HEK293 (cell line): ENCODE data around the gene SELENOI.

Experiments
- CTCF ChIA-PET: fragments of 350-600 bp; formaldehyde crosslinking; extraction: SDS; loops from one replicate; lab custom pipeline; 2021; ENCODE audit warnings: antibody characterized with exemption; lab: Yijun Ruan, JAX
- POLR2A ChIA-PET: fragments of 300-600 bp; formaldehyde crosslinking; extraction: SDS; loops from one replicate; lab custom pipeline; 2020; ENCODE audit warnings: antibody characterized with exemption, inconsistent platforms; lab: Yijun Ruan, JAX
- H3K27ac ChIP-seq: fragments of 200-500 bp; sonication (Bioruptor generic); 2 replicates; pipeline ENCODE4 v1.5.1; 2014; ENCODE audit warnings: low read depth, low read length, control low read depth, inconsistent platforms; ENCODE audit errors: extremely low read depth
- H3K36me3 ChIP-seq, 2 experiments: fragments of 200-500 bp in 1 of 2; sonication (Bioruptor generic) in 1 of 2; 1 replicate in 1 of 2; 2 replicates in 1 of 2; pipeline ENCODE4 v1.5.1; 2014 to 2017; ENCODE audit warnings: inconsistent platforms in 2 of 2, low read length in 2 of 2; ENCODE audit not compliant: control insufficient read depth in 2 of 2, insufficient read depth in 1 of 2
- H3K4me1 ChIP-seq: fragments of 200-500 bp; sonication (Bioruptor generic); 2 replicates; pipeline ENCODE4 v1.5.1; 2014; ENCODE audit warnings: mild to moderate bottlenecking, low read length, inconsistent platforms; ENCODE audit not compliant: control insufficient read depth, insufficient read depth
- H3K4me3 ChIP-seq: 2 replicates; pipeline ENCODE4 v1.5.1; 2011; ENCODE audit warnings: low read depth, mild to moderate bottlenecking, control low read depth, low read length, moderate library complexity
- H3K9me3 ChIP-seq: fragments of 200-500 bp; sonication (Bioruptor generic); 2 replicates; pipeline ENCODE4 v1.5.1; 2014; ENCODE audit warnings: low read depth, low read length, inconsistent platforms; ENCODE audit not compliant: control insufficient read depth, insufficient read depth
- ATF2 ChIP-seq: fragments of 450-650 bp; formaldehyde crosslinking; IDR thresholded peaks from 2 replicates; pipeline ENCODE4 v1.5.1; 2016; ENCODE audit warnings: missing biosample characterization, missing genetic modification characterization, low read depth
- BCL11B ChIP-seq: fragments of 450-650 bp; formaldehyde crosslinking; IDR thresholded peaks from 2 replicates; pipeline ENCODE4 v1.5.1; 2016; ENCODE audit warnings: low read depth, missing biosample characterization, missing genetic modification characterization
- HOXC10 ChIP-seq: sonication (generic); formaldehyde crosslinking; IDR thresholded peaks from 2 replicates; pipeline ENCODE4 v1.8.1; 2023; ENCODE audit warnings: mild to moderate bottlenecking, missing genetic modification reagents
- SALL2 ChIP-seq: fragments of 450-650 bp; formaldehyde crosslinking; IDR thresholded peaks from 2 replicates; pipeline ENCODE4 v1.5.0; 2017; ENCODE audit warnings: missing biosample characterization, mild to moderate bottlenecking, missing genetic modification characterization, borderline replicate concordance
- YY1 ChIP-seq: fragments of 450-650 bp; formaldehyde crosslinking; IDR thresholded peaks from 2 replicates; pipeline ENCODE4 v1.5.1; 2018; ENCODE audit warnings: missing biosample characterization, missing genetic modification characterization
- ZBTB21 ChIP-seq: fragments of 450-650 bp; formaldehyde crosslinking; IDR thresholded peaks from 2 replicates; pipeline ENCODE4 v1.5.1; 2017; ENCODE audit warnings: missing biosample characterization, missing genetic modification characterization
- ZNF114 ChIP-seq: fragments of 450-650 bp; formaldehyde crosslinking; IDR thresholded peaks from 2 replicates; pipeline ENCODE4 v1.5.0; 2017; ENCODE audit warnings: missing biosample characterization, missing genetic modification characterization
- ZNF140 ChIP-seq: fragments of 450-650 bp; formaldehyde crosslinking; IDR thresholded peaks from 2 replicates; pipeline ENCODE4 v1.5.1; 2016; ENCODE audit warnings: missing biosample characterization, missing genetic modification characterization
- ZNF146 ChIP-seq: fragments of 450-650 bp; formaldehyde crosslinking; IDR thresholded peaks from 2 replicates; pipeline ENCODE4 v1.5.1; 2016; ENCODE audit warnings: missing biosample characterization, missing genetic modification characterization
- ZNF155 ChIP-seq: fragments of 450-650 bp; formaldehyde crosslinking; IDR thresholded peaks from 2 replicates; pipeline ENCODE4 v1.5.1; 2016; ENCODE audit warnings: missing biosample characterization, missing genetic modification characterization
- ZNF202 ChIP-seq: fragments of 450-650 bp; formaldehyde crosslinking; IDR thresholded peaks from 2 replicates; pipeline ENCODE4 v1.5.1; 2016; ENCODE audit warnings: missing biosample characterization, missing genetic modification characterization, borderline replicate concordance
- ZNF223 ChIP-seq: fragments of 450-650 bp; formaldehyde crosslinking; IDR thresholded peaks from 2 replicates; pipeline ENCODE4 v1.5.1; 2016; ENCODE audit warnings: missing biosample characterization, missing genetic modification characterization
- ZNF335 ChIP-seq: fragments of 450-650 bp; formaldehyde crosslinking; conservative IDR thresholded peaks from 2 replicates; pipeline ENCODE4 v1.5.1; 2016; ENCODE audit warnings: missing biosample characterization, missing genetic modification characterization
- ZNF433 ChIP-seq: fragments of 450-650 bp; formaldehyde crosslinking; IDR thresholded peaks from 2 replicates; pipeline ENCODE4 v1.5.1; 2016; ENCODE audit warnings: missing biosample characterization, missing genetic modification characterization, low read depth
- ZNF549 ChIP-seq: fragments of 450-650 bp; IDR thresholded peaks from 2 replicates; pipeline ENCODE4 v1.5.1; 2018; ENCODE audit warnings: missing biosample characterization, missing genetic modification characterization, mild to moderate bottlenecking, inconsistent platforms, moderate library complexity
- ZNF664 ChIP-seq: fragments of 450-650 bp; formaldehyde crosslinking; IDR thresholded peaks from 2 replicates; pipeline ENCODE4 v1.5.1; 2016; ENCODE audit warnings: missing biosample characterization, missing genetic modification characterization
- ZNF670 ChIP-seq: fragments of 450-650 bp; formaldehyde crosslinking; IDR thresholded peaks from 2 replicates; pipeline ENCODE4 v1.5.1; 2016; ENCODE audit warnings: missing biosample characterization, missing genetic modification characterization, low read depth
- ZNF704 ChIP-seq: fragments of 450-650 bp; formaldehyde crosslinking; IDR thresholded peaks from 2 replicates; pipeline ENCODE4 v1.5.1; 2016; ENCODE audit warnings: missing biosample characterization, missing genetic modification characterization
- ZNF76 ChIP-seq: fragments of 450-650 bp; formaldehyde crosslinking; IDR thresholded peaks from 2 replicates; pipeline ENCODE4; 2016; ENCODE audit warnings: low read depth, missing biosample characterization, missing genetic modification characterization, borderline replicate concordance
- ZNF843 ChIP-seq: fragments of 450-650 bp; formaldehyde crosslinking; IDR thresholded peaks from 2 replicates; pipeline ENCODE4 v1.5.1; 2016; ENCODE audit warnings: missing biosample characterization, missing genetic modification characterization
- ZSCAN16 ChIP-seq: fragments of 450-650 bp; formaldehyde crosslinking; IDR thresholded peaks from 2 replicates; pipeline ENCODE4 v1.5.1; 2016; ENCODE audit warnings: missing biosample characterization, missing genetic modification characterization
- ZXDB ChIP-seq: fragments of 450-650 bp; formaldehyde crosslinking; IDR thresholded peaks from 2 replicates; pipeline ENCODE4 v1.5.1; 2016; ENCODE audit warnings: missing biosample characterization, missing genetic modification characterization
- TF ChIP-seq, protein P1 (sequence below): fragments of 450-650 bp; formaldehyde crosslinking; IDR thresholded peaks from 2 replicates; pipeline ENCODE4 v1.5.1; 2016; ENCODE audit warnings: missing biosample characterization, missing genetic modification characterization
- TF ChIP-seq, protein P2 (sequence below): fragments of 450-650 bp; formaldehyde crosslinking; IDR thresholded peaks from 2 replicates; pipeline ENCODE4 v1.5.1; 2017; ENCODE audit warnings: missing biosample characterization, missing genetic modification characterization
- TF ChIP-seq, protein P3 (sequence below): fragments of 450-650 bp; formaldehyde crosslinking; conservative IDR thresholded peaks from 2 replicates; pipeline ENCODE4 v1.5.1; 2016; ENCODE audit warnings: low read depth, missing biosample characterization, missing genetic modification characterization
- TF ChIP-seq, protein P4 (sequence below): fragments of 450-650 bp; formaldehyde crosslinking; IDR thresholded peaks from 2 replicates; pipeline ENCODE4 v1.5.1; 2017; ENCODE audit warnings: missing biosample characterization, missing genetic modification characterization

SELENOI gene

DNA sequence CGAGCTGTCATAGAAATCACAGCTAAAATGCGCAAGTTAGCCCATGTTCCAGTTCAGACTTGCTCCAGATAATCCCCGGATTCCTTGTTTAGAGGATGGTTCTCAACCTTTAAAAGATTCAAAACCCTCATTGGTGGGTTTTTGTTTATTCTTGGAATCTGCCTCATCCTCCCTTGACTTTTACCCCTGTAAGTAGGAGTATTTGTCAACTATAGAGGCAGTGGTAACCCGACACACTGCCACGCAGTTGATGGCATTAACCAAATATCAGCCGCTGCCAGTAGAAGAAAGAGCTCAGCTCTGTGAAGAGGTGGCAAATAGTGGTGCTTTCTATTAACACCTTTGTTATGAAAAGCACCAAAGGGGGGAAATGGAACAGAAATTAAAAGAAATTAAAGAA, 40.4 kb upstream of the SELENOI start:
- H3K36me3 ChIP-seq: no peaks in the 10 kb centered on the region
- H3K27ac ChIP-seq: no peak overlapping the region
- no peak overlapping the region for H3K4me3 ChIP-seq
- ChIA-PET POLR2A (no interaction called here), CTCF (interaction anchor here (0.6 to 1.4 kb wide), 3 partner anchors 7 to 355 kb away, joined by 3 to 4 read pairs (median 3); no protein-coding TSS in a partner anchor)
- H3K4me1 ChIP-seq: no peaks in the 10 kb centered on the region
- TF ChIP-seq ZNF146 (tag by site-specific recombination) (no peak), ZNF664 (no peak)
- H3K9me3 ChIP-seq: no peaks in the 10 kb centered on the region

DNA sequence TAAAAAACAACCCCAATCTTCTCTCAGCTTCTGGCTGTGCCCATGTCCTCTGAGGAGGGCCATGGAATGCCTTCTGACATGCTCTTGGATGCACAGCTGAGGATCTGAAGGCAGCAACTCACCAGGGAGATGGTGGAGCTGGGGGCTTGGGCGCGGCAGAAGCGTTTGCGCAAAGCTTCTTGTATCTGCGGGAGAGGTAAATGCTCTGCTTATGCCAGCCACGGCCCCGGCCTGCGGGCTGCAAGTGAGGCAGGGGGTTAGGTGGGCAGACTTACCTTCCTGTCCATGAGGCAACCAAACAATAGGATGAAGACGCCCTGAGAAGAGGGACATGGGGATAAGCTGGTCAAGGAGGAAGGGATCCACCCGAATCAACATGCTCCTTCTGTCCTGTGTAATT, 36.0 kb upstream of the SELENOI start:
- no peaks in the 10 kb centered on the region for H3K9me3 ChIP-seq
- H3K36me3 ChIP-seq: no peaks in the 10 kb centered on the region
- CTCF ChIA-PET: interaction anchor here (0.6 to 2.3 kb wide), 2 partner anchors 20 to 437 kb away, joined by 3 to 7 read pairs; no protein-coding TSS in a partner anchor
- no peaks in the 10 kb centered on the region for H3K4me1 ChIP-seq
- no peak overlapping the region for H3K4me3 ChIP-seq
- TF ChIP-seq HOXC10: no peak
- no peak for TF ChIP-seq ZNF843 (tag by site-specific recombination)
- TF ChIP-seq ZNF76 (tag by site-specific recombination): no peak
- TF ChIP-seq BCL11B (tag by site-specific recombination): no peak
- TF ChIP-seq ZNF549: no peak
- TF ChIP-seq ZNF140: no peak
- no peak for TF ChIP-seq ZNF155 (tag by site-specific recombination)
- TF ChIP-seq ATF2 (tag by site-specific recombination): no peak
- TF ChIP-seq ZNF202 (tag by site-specific recombination): no peak
- TF ChIP-seq YY1: no peak
- no peak for TF ChIP-seq ZNF114 (tag by site-specific recombination)
- TF ChIP-seq, protein P1, sequence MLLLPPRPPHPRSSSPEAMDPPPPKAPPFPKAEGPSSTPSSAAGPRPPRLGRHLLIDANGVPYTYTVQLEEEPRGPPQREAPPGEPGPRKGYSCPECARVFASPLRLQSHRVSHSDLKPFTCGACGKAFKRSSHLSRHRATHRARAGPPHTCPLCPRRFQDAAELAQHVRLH: no peak
- TF ChIP-seq, protein P2, sequence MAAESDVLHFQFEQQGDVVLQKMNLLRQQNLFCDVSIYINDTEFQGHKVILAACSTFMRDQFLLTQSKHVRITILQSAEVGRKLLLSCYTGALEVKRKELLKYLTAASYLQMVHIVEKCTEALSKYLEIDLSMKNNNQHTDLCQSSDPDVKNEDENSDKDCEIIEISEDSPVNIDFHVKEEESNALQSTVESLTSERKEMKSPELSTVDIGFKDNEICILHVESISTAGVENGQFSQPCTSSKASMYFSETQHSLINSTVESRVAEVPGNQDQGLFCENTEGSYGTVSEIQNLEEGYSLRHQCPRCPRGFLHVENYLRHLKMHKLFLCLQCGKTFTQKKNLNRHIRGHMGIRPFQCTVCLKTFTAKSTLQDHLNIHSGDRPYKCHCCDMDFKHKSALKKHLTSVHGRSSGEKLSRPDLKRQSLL (tag by site-specific recombination): no peak
- POLR2A ChIA-PET: no interaction called here
- H3K27ac ChIP-seq: no peak overlapping the region

GRCh38 chr2:26312471-26312870, 33.5 kb upstream of the SELENOI start:
- Histone ChIP-seq H3K4me3 (no peak overlapping the region), H3K27ac (no peak overlapping the region), H3K36me3 (no peaks in the 10 kb centered on the region), H3K4me1 (no peaks in the 10 kb centered on the region), H3K9me3 (no peaks in the 10 kb centered on the region)
- CTCF ChIA-PET: no interaction called here
- POLR2A ChIA-PET: no interaction called here
- TF ChIP-seq ZNF335 (tag by site-specific recombination): no peak
- TF ChIP-seq, protein P3, sequence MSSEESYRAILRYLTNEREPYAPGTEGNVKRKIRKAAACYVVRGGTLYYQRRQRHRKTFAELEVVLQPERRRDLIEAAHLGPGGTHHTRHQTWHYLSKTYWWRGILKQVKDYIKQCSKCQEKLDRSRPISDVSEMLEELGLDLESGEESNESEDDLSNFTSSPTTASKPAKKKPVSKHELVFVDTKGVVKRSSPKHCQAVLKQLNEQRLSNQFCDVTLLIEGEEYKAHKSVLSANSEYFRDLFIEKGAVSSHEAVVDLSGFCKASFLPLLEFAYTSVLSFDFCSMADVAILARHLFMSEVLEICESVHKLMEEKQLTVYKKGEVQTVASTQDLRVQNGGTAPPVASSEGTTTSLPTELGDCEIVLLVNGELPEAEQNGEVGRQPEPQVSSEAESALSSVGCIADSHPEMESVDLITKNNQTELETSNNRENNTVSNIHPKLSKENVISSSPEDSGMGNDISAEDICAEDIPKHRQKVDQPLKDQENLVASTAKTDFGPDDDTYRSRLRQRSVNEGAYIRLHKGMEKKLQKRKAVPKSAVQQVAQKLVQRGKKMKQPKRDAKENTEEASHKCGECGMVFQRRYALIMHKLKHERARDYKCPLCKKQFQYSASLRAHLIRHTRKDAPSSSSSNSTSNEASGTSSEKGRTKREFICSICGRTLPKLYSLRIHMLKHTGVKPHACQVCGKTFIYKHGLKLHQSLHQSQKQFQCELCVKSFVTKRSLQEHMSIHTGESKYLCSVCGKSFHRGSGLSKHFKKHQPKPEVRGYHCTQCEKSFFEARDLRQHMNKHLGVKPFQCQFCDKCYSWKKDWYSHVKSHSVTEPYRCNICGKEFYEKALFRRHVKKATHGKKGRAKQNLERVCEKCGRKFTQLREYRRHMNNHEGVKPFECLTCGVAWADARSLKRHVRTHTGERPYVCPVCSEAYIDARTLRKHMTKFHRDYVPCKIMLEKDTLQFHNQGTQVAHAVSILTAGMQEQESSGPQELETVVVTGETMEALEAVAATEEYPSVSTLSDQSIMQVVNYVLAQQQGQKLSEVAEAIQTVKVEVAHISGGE (tag by site-specific recombination): no peak
- no peak for TF ChIP-seq ZNF433 (tag by site-specific recombination)
- TF ChIP-seq, protein P4, sequence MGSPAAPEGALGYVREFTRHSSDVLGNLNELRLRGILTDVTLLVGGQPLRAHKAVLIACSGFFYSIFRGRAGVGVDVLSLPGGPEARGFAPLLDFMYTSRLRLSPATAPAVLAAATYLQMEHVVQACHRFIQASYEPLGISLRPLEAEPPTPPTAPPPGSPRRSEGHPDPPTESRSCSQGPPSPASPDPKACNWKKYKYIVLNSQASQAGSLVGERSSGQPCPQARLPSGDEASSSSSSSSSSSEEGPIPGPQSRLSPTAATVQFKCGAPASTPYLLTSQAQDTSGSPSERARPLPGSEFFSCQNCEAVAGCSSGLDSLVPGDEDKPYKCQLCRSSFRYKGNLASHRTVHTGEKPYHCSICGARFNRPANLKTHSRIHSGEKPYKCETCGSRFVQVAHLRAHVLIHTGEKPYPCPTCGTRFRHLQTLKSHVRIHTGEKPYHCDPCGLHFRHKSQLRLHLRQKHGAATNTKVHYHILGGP (tag by site-specific recombination): no peak
- no peak for TF ChIP-seq ZNF223 (tag by site-specific recombination)
- TF ChIP-seq ZNF704 (tag by site-specific recombination): no peak
- no peak for TF ChIP-seq SALL2 (tag by site-specific recombination)
- no peak for TF ChIP-seq ZXDB
- TF ChIP-seq ZSCAN16: no peak
- TF ChIP-seq ZBTB21 (tag by site-specific recombination): no peak
- no peak for TF ChIP-seq ZNF670
